ENCODE measurements around the gene AEBP2.
"Not testable (repeated sequence)": the region's sequence is repeated elsewhere in the genome, so short reads cannot be mapped to it uniquely, and the experiment has no call there.

The AEBP2 gene

GRCh38 chr12:19439059-19440018 is at the start of gene AEBP2:
Gene AEBP2, plus strand, starts transcription at chr12:19439492. Its CDS starts 208 bp downstream, at chr12:19439700.
- FAIRE-seq = no peak

- FAIRE-seq = no peak
Observed at GRCh38 chr12:19390051-19390598, 49.2 kb upstream of the AEBP2 start.

- not testable (repeated sequence) for FAIRE-seq
Observed at GRCh38 chr12:19392644-19393043, 46.6 kb upstream of the AEBP2 start.

GRCh38 chr12:19394385-19394784 is 44.9 kb upstream of the AEBP2 start:
- FAIRE-seq = no peak

GRCh38 chr12:19397534-19397933 is 41.8 kb upstream of the AEBP2 start:
- no peak for FAIRE-seq

- no peak for FAIRE-seq
Observed at GRCh38 chr12:19398376-19399363, 40.6 kb upstream of the AEBP2 start.

GRCh38 chr12:19400649-19401285 is 38.5 kb upstream of the AEBP2 start:
- FAIRE-seq = not testable (repeated sequence)

- no peak for FAIRE-seq
Observed at GRCh38 chr12:19402211-19402610, 37.1 kb upstream of the AEBP2 start.

- no peak for FAIRE-seq
Observed at GRCh38 chr12:19402743-19403431, 36.4 kb upstream of the AEBP2 start.

GRCh38 chr12:19404242-19404880 is 34.9 kb upstream of the AEBP2 start:
- no peak for FAIRE-seq

- no peak for FAIRE-seq
Observed at GRCh38 chr12:19409376-19409775, 29.9 kb upstream of the AEBP2 start.

GRCh38 chr12:19410211-19410610 is 29.1 kb upstream of the AEBP2 start:
- FAIRE-seq = no peak

- FAIRE-seq = no peak
Observed at GRCh38 chr12:19410629-19411185, 28.6 kb upstream of the AEBP2 start.

GRCh38 chr12:19411234-19412204 is 27.8 kb upstream of the AEBP2 start:
- no peak for FAIRE-seq

GRCh38 chr12:19412844-19413243 is 26.4 kb upstream of the AEBP2 start:
- no peak for FAIRE-seq

- not testable (repeated sequence) for FAIRE-seq
Observed at GRCh38 chr12:19413582-19413981, 25.7 kb upstream of the AEBP2 start.

GRCh38 chr12:19415563-19415962 is 23.7 kb upstream of the AEBP2 start:
- no peak for FAIRE-seq

- FAIRE-seq = no peak
Observed at GRCh38 chr12:19419086-19419485, 20.2 kb upstream of the AEBP2 start.

GRCh38 chr12:19421503-19422282 is 17.6 kb upstream of the AEBP2 start:
- FAIRE-seq = no peak

Data from TTC549 (cell line).